ENCODE results near the gene CPS1. TPM values are rescaled to one million over a fixed set of nuclear protein-coding genes. Genes with fewer than 3 reads are reported as not detected.

CPS1 gene
- total and polyA plus RNA-seq, 2 of the 4 experiments (the other 2 are of a cell fraction): 5.4 to 20.1 TPM

DNA sequence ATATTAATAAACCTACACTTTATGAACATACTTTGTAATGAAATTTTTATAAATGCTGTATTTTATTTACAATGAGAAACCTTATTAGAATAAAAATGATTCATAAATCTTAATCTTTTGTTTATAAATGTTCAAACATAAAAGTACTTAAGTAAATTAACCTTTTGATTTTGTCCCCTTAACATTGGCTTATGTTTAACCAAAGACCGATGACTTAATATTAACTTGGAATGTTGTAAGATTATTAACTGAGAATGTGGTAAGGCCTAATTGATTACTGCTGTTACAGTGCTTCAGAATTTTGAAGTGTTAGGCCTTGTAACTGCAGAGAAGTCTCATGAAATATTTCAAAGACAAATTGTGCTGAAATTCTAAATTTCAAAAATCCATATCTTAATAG lies 5.7 kb downstream of the CPS1 start:
- no CpG with 5 or more reads among the region's 1 CpG for WGBS, 2 experiments (ENCODE audit: extremely low coverage in 2 of 2, insufficient read length in 1 of 2)
- intact Hi-C loops (cut with micrococcal nuclease) (no loop called here), in situ Hi-C loops (cut with MboI; ENCODE audit: low sequenced_read_pairs) (no loop called here), dilution Hi-C loops (cut with HindIII; ENCODE audit: low sequenced_read_pairs, unreplicated experiment) (no loop called here)
- no peaks in the 10 kb centered on the region for H3K9me3 ChIP-seq (ENCODE audit: control insufficient read depth, insufficient read depth, low read length)
- ChIA-PET CTCF (no interaction called here), POLR2A (ENCODE audit: unreplicated experiment) (no interaction called here)
- H4K5ac ChIP-seq (ENCODE audit: low read depth, low read length): no peak overlapping the region
- H3K27me3 ChIP-seq (ENCODE audit: control insufficient read depth, insufficient read depth, low read length): no peaks in the 10 kb centered on the region
- no peak overlapping the region for H3K4ac ChIP-seq (ENCODE audit: low read depth, low read length)
- DNase-seq: no peak
- H2BK5ac ChIP-seq (ENCODE audit: low read depth, low read length, poor library complexity, severe bottlenecking): no peak overlapping the region
- H3K4me2 ChIP-seq (ENCODE audit: low read depth, low read length): no peak overlapping the region
- no peaks in the 10 kb centered on the region for H4K20me1 ChIP-seq (ENCODE audit: insufficient read depth, low read length)
- no peak overlapping the region for H2BK20ac ChIP-seq (ENCODE audit: low read depth, low read length)
- H3K23ac ChIP-seq (ENCODE audit: low read depth, low read length): no peak overlapping the region
- no peak overlapping the region for H2BK120ac ChIP-seq (ENCODE audit: low read depth, low read length)
- H3K36me3 ChIP-seq (ENCODE audit: control insufficient read depth, insufficient read depth, low read length): no peaks in the 10 kb centered on the region
- TF ChIP-seq RFX5 (IDR thresholded peaks at IDR 0.05; ENCODE audit: low read depth, low read length): no peak
- H3K9ac ChIP-seq (ENCODE audit: low read depth, low read length): no peak overlapping the region
- H4K8ac ChIP-seq (ENCODE audit: low read depth in 2 of 2, low read length in 2 of 2): no peak overlapping the region
- no peak overlapping the region for H3K4me3 ChIP-seq (ENCODE audit: insufficient read depth, low read depth, low read length)
- no peak overlapping the region for H3K27ac ChIP-seq (ENCODE audit: insufficient read depth, low read length)
- H3K14ac ChIP-seq (replicated peaks; ENCODE audit: low read depth, low read length): no peak overlapping the region
- no peaks in the 10 kb centered on the region for H3K79me1 ChIP-seq (ENCODE audit: low read depth in 1 of 2, low read length in 2 of 2)
- BruUV-seq (replicated peaks): no TSS peak
- no peak overlapping the region for H2AK5ac ChIP-seq (ENCODE audit: low read depth, low read length)
- H3K56ac ChIP-seq (ENCODE audit: extremely low read depth, insufficient read depth, low read length): no peak overlapping the region
- no peak overlapping the region for H2BK15ac ChIP-seq (ENCODE audit: low read depth, low read length)
- no peak overlapping the region for H2AK9ac ChIP-seq (replicated peaks; ENCODE audit: low read depth, low read length, poor library complexity)
- no peaks in the 10 kb centered on the region for H3K4me1 ChIP-seq (ENCODE audit: control insufficient read depth, insufficient read depth, low read length)
- no peaks in the 10 kb centered on the region for H3K9me1 ChIP-seq (ENCODE audit: insufficient read depth, low read length)
- H4K91ac ChIP-seq (ENCODE audit: insufficient read depth, low read depth, low read length): no peak overlapping the region
- no peak overlapping the region for H3K18ac ChIP-seq (ENCODE audit: low read depth, low read length)
- no peak for ATAC-seq (ENCODE audit: low read depth)
- no peak overlapping the region for H2AFZ ChIP-seq (replicated peaks; ENCODE audit: low read length, poor library complexity)

All from IMR-90 (cell line).